Activated naive CD8-positive, alpha-beta T cell treated with anti-CD3 and anti-CD28 coated beads, Interleukin-2, amount 50 U/mL, for 24 hours (primary cell): Measurements from ENCODE around the gene PRUNE2.
"Not testable (repeated sequence)": the region's sequence is repeated elsewhere in the genome, so short reads cannot be mapped to it uniquely, and the experiment has no call there.

Experiments
- ATAC-seq: fragments of 150-1000 bp; cut with Tn5 transposase; one replicate; pipeline ENCODE4 v1.10.0; 2021
- DNase-seq: peaks from one replicate; pipeline ENCODE4 v3.0.0; 2021
- H3K27ac Mint-ChIP-seq: one replicate; pipeline ENCODE4 v1.8.0; 2021; ENCODE audit warnings: mild to moderate bottlenecking, mixed read lengths
- H3K27me3 Mint-ChIP-seq: one replicate; pipeline ENCODE4 v1.8.0; 2021; ENCODE audit warnings: mixed read lengths
- H3K36me3 Mint-ChIP-seq: one replicate; pipeline ENCODE4 v1.8.0; 2021; ENCODE audit warnings: low read depth, mixed read lengths
- H3K4me1 Mint-ChIP-seq: one replicate; pipeline ENCODE4 v1.8.0; 2021; ENCODE audit warnings: mixed read lengths
- H3K4me3 Mint-ChIP-seq: one replicate; pipeline ENCODE4 v1.8.0; 2021; ENCODE audit warnings: mild to moderate bottlenecking, moderate library complexity, mixed read lengths
- H3K9me3 Mint-ChIP-seq: one replicate; pipeline ENCODE4 v1.8.0; 2021; ENCODE audit warnings: mixed read lengths

The PRUNE2 gene

GRCh38 chr9:76905791-76906646 is at the start of gene PRUNE2:
Gene PRUNE2, minus strand, starts transcription at chr9:76906114. Its CDS starts 151 bp downstream, at chr9:76905963.
- ATAC-seq (peak; percentile 49), DNase-seq (peak; percentile 27)
- peaks cover 47% of the 10 kb centered on the region for H3K27me3 Mint-ChIP-seq

DNA sequence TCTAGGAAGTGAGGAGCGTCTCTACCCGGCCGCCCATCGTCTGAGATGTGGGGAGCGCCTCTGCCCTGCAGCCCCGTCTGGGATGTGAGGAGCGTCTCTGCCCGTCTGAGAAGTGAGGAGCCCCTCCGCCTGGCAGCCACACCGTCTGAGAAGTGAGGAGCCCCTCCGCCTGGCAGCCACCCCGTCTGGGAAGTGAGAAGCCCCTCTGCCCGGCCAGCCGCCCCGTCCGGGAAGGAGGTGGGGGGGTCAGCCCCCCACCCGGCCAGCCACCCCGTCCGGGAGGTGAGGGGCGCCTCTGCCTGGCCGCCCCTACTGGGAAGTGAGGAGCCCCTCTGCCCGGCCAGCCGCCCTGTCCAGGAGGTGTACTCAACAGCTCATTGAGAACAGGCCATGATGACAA is 49.5 kb upstream of the PRUNE2 start:
- not testable (repeated sequence) for H3K4me3 Mint-ChIP-seq, DNase-seq, ATAC-seq, H3K9me3 Mint-ChIP-seq, H3K27me3 Mint-ChIP-seq, H3K27ac Mint-ChIP-seq, H3K36me3 Mint-ChIP-seq, H3K4me1 Mint-ChIP-seq

More at GRCh38 chr9:76905791-76906646, at the start of gene PRUNE2:
- no peaks in the 10 kb centered on the region for H3K36me3 Mint-ChIP-seq
- no peak within 1 kb of the TSS for H3K27ac Mint-ChIP-seq
- H3K4me1 Mint-ChIP-seq, result no peaks in the 10 kb centered on the region
- H3K9me3 Mint-ChIP-seq, result no peaks in the 10 kb centered on the region
- no peak within 1 kb of the TSS for H3K4me3 Mint-ChIP-seq

GRCh38 chr9:76949865-76950264 is 44.0 kb upstream of the PRUNE2 start:
- no peaks in the 10 kb centered on the region for H3K36me3 Mint-ChIP-seq
- H3K27me3 Mint-ChIP-seq, result peaks cover 6% of the 10 kb centered on the region
- no peak overlapping the region for H3K4me3 Mint-ChIP-seq
- H3K27ac Mint-ChIP-seq, result no peak overlapping the region
- ATAC-seq (no peak), DNase-seq (no peak)
- no peaks in the 10 kb centered on the region for H3K4me1 Mint-ChIP-seq
- H3K9me3 Mint-ChIP-seq, result no peaks in the 10 kb centered on the region

GRCh38 chr9:76944011-76944410 is 38.1 kb upstream of the PRUNE2 start:
- Mint-ChIP-seq H3K27ac (no peak overlapping the region), H3K4me3 (no peak overlapping the region), H3K4me1 (no peaks in the 10 kb centered on the region), H3K9me3 (no peaks in the 10 kb centered on the region), H3K36me3 (no peaks in the 10 kb centered on the region), H3K27me3 (no peaks in the 10 kb centered on the region)
- ATAC-seq, result no peak
- no peak for DNase-seq

GRCh38 chr9:76943054-76943453 is 37.1 kb upstream of the PRUNE2 start:
- no peaks in the 10 kb centered on the region for H3K36me3 Mint-ChIP-seq
- no peak overlapping the region for H3K4me3 Mint-ChIP-seq
- ATAC-seq (no peak), DNase-seq (no peak)
- H3K4me1 Mint-ChIP-seq, result no peaks in the 10 kb centered on the region
- no peaks in the 10 kb centered on the region for H3K27me3 Mint-ChIP-seq
- H3K9me3 Mint-ChIP-seq, result no peaks in the 10 kb centered on the region
- H3K27ac Mint-ChIP-seq, result no peak overlapping the region

DNA sequence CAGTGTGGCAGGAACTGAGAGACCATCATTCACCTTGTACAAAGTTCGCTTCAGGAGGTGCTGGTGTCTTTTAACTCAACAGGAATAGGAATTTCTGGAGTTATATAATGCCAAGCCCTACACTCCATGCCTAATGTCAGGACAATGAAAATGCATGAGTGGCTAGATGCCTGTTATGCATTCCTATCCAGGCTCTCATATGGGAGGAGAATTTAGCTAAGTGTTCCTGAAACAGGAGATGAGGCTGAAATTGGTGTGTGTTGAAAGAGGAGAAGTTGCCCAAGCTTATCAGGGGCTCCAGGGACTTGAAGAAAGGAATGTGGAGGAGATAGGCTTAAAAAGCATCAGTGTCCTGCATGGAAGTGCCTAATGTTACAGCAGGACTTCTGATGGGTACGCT is 26.8 kb upstream of the PRUNE2 start:
- H3K36me3 Mint-ChIP-seq, result no peaks in the 10 kb centered on the region
- DNase-seq, result no peak
- peaks cover 5% of the 10 kb centered on the region for H3K27me3 Mint-ChIP-seq
- no peaks in the 10 kb centered on the region for H3K4me1 Mint-ChIP-seq
- H3K9me3 Mint-ChIP-seq, result no peaks in the 10 kb centered on the region
- no peak overlapping the region for H3K4me3 Mint-ChIP-seq
- no peak for ATAC-seq
- no peak overlapping the region for H3K27ac Mint-ChIP-seq

GRCh38 chr9:76932265-76932664 is 26.4 kb upstream of the PRUNE2 start:
- peaks cover 3% of the 10 kb centered on the region for H3K27me3 Mint-ChIP-seq

DNA sequence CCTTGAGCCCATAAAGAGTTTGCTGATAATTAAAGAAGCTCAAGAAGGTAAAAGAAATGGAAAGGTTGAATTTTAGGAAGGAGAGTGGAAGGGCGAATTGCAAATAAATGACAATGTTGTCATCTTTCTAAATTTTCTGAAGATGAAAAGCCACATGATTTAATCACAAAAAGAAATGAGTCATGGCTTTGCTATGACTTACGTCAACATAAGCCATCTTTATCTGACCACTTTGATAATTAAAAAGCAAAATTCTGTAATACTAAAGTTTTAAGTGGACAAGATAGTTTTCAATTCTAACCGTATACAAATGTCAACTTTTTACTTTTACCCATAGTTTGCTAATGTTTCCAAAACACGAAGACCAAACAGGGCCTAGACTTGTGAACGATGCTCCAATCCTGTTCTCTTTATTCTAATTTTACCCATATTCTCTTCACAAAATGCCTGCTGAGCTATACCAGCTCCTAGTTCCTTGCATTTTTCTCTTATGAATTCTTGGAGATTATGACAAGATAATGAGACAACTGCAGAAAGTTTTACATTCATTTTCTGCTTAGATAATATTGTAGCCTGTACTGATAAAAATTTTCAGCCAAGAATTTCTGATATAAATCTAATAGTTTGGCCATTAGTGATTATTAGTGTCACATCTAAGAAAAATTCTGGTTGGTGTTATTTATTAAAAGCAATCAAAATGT is 21.8 kb upstream of the PRUNE2 start:
- no peaks in the 10 kb centered on the region for H3K36me3 Mint-ChIP-seq
- ATAC-seq (no peak), DNase-seq (no peak)
- no peak overlapping the region for H3K4me3 Mint-ChIP-seq
- H3K4me1 Mint-ChIP-seq, result no peaks in the 10 kb centered on the region
- H3K9me3 Mint-ChIP-seq, result no peaks in the 10 kb centered on the region
- H3K27me3 Mint-ChIP-seq, result peaks cover 4% of the 10 kb centered on the region
- no peak overlapping the region for H3K27ac Mint-ChIP-seq

More at GRCh38 chr9:76932265-76932664, 26.4 kb upstream of the PRUNE2 start:
- DNase-seq (no peak), ATAC-seq (no peak)
- H3K27ac Mint-ChIP-seq, result no peak overlapping the region
- no peaks in the 10 kb centered on the region for H3K36me3 Mint-ChIP-seq
- no peaks in the 10 kb centered on the region for H3K4me1 Mint-ChIP-seq
- H3K9me3 Mint-ChIP-seq, result no peaks in the 10 kb centered on the region
- H3K4me3 Mint-ChIP-seq, result no peak overlapping the region

DNA sequence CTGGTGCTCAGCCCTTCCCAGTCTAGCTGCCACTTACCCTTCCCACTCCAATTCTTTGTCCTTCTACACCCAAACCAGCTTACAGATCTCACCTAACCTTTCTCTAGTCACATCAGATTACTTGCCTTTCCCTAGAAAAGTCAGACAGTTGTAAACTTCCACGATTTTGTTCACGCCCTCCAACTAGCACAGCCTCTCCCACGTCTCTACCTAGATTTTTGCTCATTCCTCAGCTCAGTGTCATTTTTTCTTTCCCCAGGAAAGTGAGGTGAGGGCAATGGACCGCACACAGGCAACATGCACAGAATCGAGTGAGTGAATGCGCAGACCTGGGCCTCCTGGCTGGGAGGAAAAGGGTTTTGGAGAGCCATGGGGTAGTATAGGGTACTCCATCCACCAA is 20.9 kb upstream of the PRUNE2 start:
- no peak overlapping the region for H3K27ac Mint-ChIP-seq
- H3K9me3 Mint-ChIP-seq, result no peaks in the 10 kb centered on the region
- H3K27me3 Mint-ChIP-seq, result peaks cover 4% of the 10 kb centered on the region
- DNase-seq, result no peak
- no peak for ATAC-seq
- H3K36me3 Mint-ChIP-seq, result no peaks in the 10 kb centered on the region
- H3K4me1 Mint-ChIP-seq, result no peaks in the 10 kb centered on the region
- H3K4me3 Mint-ChIP-seq, result no peak overlapping the region

- no peaks in the 10 kb centered on the region for H3K9me3 Mint-ChIP-seq
- no peak for ATAC-seq
- H3K27ac Mint-ChIP-seq, result no peak overlapping the region
- no peak for DNase-seq
- no peaks in the 10 kb centered on the region for H3K4me1 Mint-ChIP-seq
- H3K36me3 Mint-ChIP-seq, result no peaks in the 10 kb centered on the region
- H3K27me3 Mint-ChIP-seq, result peaks cover 4% of the 10 kb centered on the region
- H3K4me3 Mint-ChIP-seq, result no peak overlapping the region
Measured at GRCh38 chr9:76926324-76926741, 20.4 kb upstream of the PRUNE2 start.

GRCh38 chr9:76921165-76921564 is 15.3 kb upstream of the PRUNE2 start:
- Mint-ChIP-seq H3K27ac (no peak overlapping the region), H3K36me3 (no peaks in the 10 kb centered on the region), H3K4me1 (no peaks in the 10 kb centered on the region), H3K9me3 (peaks cover 3% of the 10 kb centered on the region), H3K27me3 (peaks cover 10% of the 10 kb centered on the region), H3K4me3 (no peak overlapping the region)
- no peak for DNase-seq
- ATAC-seq, result no peak

DNA sequence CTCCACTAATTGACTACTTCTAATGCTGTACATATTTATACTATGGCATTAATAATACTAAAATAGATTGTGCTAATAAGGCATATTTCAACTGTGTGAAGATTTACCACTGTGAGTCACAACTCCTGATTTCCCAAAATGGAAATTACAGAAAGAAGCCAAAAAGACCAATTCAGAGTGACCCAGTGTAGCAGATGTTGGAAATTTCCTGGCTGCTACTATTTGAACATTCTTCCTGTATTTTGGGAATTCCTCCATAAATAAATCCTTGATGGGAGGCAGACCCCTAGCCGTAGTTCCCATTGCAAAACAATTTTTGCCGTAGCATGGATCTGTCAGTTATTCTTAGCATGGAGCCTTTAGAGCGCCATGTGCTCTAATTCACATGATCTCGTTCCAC is 11.4 kb upstream of the PRUNE2 start:
- DNase-seq (no peak), ATAC-seq (no peak)
- peaks cover 17% of the 10 kb centered on the region for H3K27me3 Mint-ChIP-seq
- H3K9me3 Mint-ChIP-seq, result peaks cover 3% of the 10 kb centered on the region
- no peak overlapping the region for H3K4me3 Mint-ChIP-seq
- H3K4me1 Mint-ChIP-seq, result no peaks in the 10 kb centered on the region
- H3K27ac Mint-ChIP-seq, result no peak overlapping the region
- no peaks in the 10 kb centered on the region for H3K36me3 Mint-ChIP-seq

GRCh38 chr9:76916231-76916630 is 10.3 kb upstream of the PRUNE2 start:
- H3K4me1 Mint-ChIP-seq, result no peaks in the 10 kb centered on the region
- H3K4me3 Mint-ChIP-seq, result no peak overlapping the region
- H3K9me3 Mint-ChIP-seq, result peaks cover 3% of the 10 kb centered on the region
- DNase-seq (no peak), ATAC-seq (no peak)
- H3K27me3 Mint-ChIP-seq, result peaks cover 20% of the 10 kb centered on the region
- H3K36me3 Mint-ChIP-seq, result no peaks in the 10 kb centered on the region
- H3K27ac Mint-ChIP-seq, result no peak overlapping the region

- Mint-ChIP-seq H3K27me3 (peaks cover 26% of the 10 kb centered on the region), H3K9me3 (no peaks in the 10 kb centered on the region), H3K36me3 (no peaks in the 10 kb centered on the region), H3K27ac (no peak overlapping the region), H3K4me1 (no peaks in the 10 kb centered on the region), H3K4me3 (no peak overlapping the region)
- ATAC-seq (no peak), DNase-seq (no peak)
Measured at GRCh38 chr9:76913467-76913866, 7.6 kb upstream of the PRUNE2 start.

DNA sequence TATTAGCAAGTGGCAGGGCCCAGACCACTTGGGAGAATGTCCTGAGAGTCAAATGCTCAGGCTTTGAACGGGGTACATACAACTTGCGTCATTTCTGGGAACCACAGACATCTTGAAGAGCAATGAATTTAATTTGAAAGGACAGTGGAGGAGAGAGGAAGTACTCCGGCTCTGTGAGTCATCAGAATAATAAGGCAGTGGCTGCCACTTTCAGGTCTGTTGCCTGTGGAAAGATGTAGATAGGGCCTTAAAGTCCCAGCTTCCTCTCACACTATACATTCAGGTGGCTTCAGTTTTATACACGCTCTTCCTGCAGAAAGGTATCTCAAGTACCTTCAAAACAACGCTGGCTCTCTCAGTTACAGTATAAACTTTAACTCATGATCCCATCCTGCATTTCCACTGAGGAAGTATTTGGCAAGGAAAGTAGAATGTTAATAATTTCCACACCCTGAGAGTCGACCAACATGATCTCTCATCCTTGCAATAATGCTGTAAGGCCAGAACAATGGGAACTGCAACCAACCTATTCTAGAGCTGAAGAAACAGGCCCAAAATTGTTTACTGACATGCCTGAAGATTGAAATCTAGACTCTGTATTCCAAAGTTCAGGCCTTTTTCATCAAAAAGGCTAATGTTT is 6.8 kb upstream of the PRUNE2 start:
- H3K27ac Mint-ChIP-seq, result no peak overlapping the region
- peaks cover 30% of the 10 kb centered on the region for H3K27me3 Mint-ChIP-seq
- H3K36me3 Mint-ChIP-seq, result no peaks in the 10 kb centered on the region
- no peaks in the 10 kb centered on the region for H3K4me1 Mint-ChIP-seq
- no peak overlapping the region for H3K4me3 Mint-ChIP-seq
- peak; percentile 49 for ATAC-seq
- no peaks in the 10 kb centered on the region for H3K9me3 Mint-ChIP-seq
- DNase-seq, result no peak
